Measurements from ENCODE around the gene MZB1.

MZB1 gene

GRCh38 chr5:139389701-139390638, at the start of gene MZB1:
MZB1 (minus strand) TSS chr5:139389913; CDS start chr5:139389856, 57 bp downstream.
- peaks cover 67% of the 10 kb centered on the region for H3K4me1 Mint-ChIP-seq

GRCh38 chr5:139439013-139439903, 49.5 kb upstream of the MZB1 start, which contains the start of gene DNAJC18:
DNAJC18 (minus strand) TSS chr5:139439525; CDS start chr5:139439445, 80 bp downstream.
- CTCF ChIA-PET: interaction anchor here (0.6 to 8.7 kb wide), 9 partner anchors 16 to 74 kb away, joined by 3 to 63 read pairs (median 3); no protein-coding TSS in a partner anchor

More at GRCh38 chr5:139389701-139390638, at the start of gene MZB1:
- Mint-ChIP-seq H3K4me3 (peak within 1 kb of the TSS; percentile 56), H3K27me3 (peaks cover 24% of the 10 kb centered on the region), H3K36me3 (no peaks in the 10 kb centered on the region), H3K9me3 (no peaks in the 10 kb centered on the region), H3K27ac (peak within 1 kb of the TSS; percentile 92)
- CTCF ChIA-PET: interaction anchor here (1.4 to 3.4 kb wide), 5 partner anchors 13 to 117 kb away, joined by 3 to 13 read pairs (median 7); partner anchors contain the start of gene PAIP2
- peak; percentile 70 for DNase-seq

GRCh38 chr5:139438707-139439012, 48.9 kb upstream of the MZB1 start:
- CTCF ChIA-PET: interaction anchor here (0.9 to 8.7 kb wide), 3 partner anchors 16 to 74 kb away, joined by 3 to 63 read pairs (median 4); no protein-coding TSS in a partner anchor
- Mint-ChIP-seq H3K9me3 (no peaks in the 10 kb centered on the region), H3K36me3 (peaks cover 4% of the 10 kb centered on the region), H3K4me1 (peaks cover 54% of the 10 kb centered on the region), H3K27ac (peak overlapping the region; percentile 99), H3K27me3 (peaks cover 8% of the 10 kb centered on the region), H3K4me3 (peak overlapping the region; percentile 98)
- no peak for DNase-seq

More at GRCh38 chr5:139439013-139439903, 49.5 kb upstream of the MZB1 start, which contains the start of gene DNAJC18:
- Mint-ChIP-seq H3K4me3 (peak within 1 kb of the TSS; percentile 98), H3K36me3 (peaks cover 4% of the 10 kb centered on the region), H3K4me1 (peaks cover 60% of the 10 kb centered on the region), H3K27me3 (peaks cover 8% of the 10 kb centered on the region), H3K9me3 (no peaks in the 10 kb centered on the region), H3K27ac (peak within 1 kb of the TSS; percentile 99)
- peak; percentile 94 for DNase-seq

GRCh38 chr5:139435676-139436075, 46.0 kb upstream of the MZB1 start:
- Mint-ChIP-seq H3K4me3 (no peak overlapping the region), H3K9me3 (no peaks in the 10 kb centered on the region), H3K27ac (no peak overlapping the region), H3K27me3 (peaks cover 5% of the 10 kb centered on the region), H3K36me3 (peaks cover 4% of the 10 kb centered on the region), H3K4me1 (peaks cover 30% of the 10 kb centered on the region)
- DNase-seq: no peak
- CTCF ChIA-PET: interaction anchor here (0.8 to 8.7 kb wide), 3 partner anchors 13 to 23 kb away, joined by 3 to 63 read pairs (median 4); no protein-coding TSS in a partner anchor

GRCh38 chr5:139431706-139432105, 42.0 kb upstream of the MZB1 start:
- CTCF ChIA-PET: interaction anchor here (8.7 kb wide), 1 partner anchor 9 kb away, joined by 63 read pairs; no protein-coding TSS in a partner anchor
- Mint-ChIP-seq H3K4me1 (peaks cover 7% of the 10 kb centered on the region), H3K36me3 (peaks cover 8% of the 10 kb centered on the region), H3K27ac (no peak overlapping the region), H3K4me3 (no peak overlapping the region), H3K9me3 (no peaks in the 10 kb centered on the region), H3K27me3 (no peaks in the 10 kb centered on the region)
- no peak for DNase-seq

GRCh38 chr5:139430015-139430414, 40.3 kb upstream of the MZB1 start:
- H3K9me3 Mint-ChIP-seq: no peaks in the 10 kb centered on the region
- H3K27me3 Mint-ChIP-seq: no peaks in the 10 kb centered on the region
- H3K27ac Mint-ChIP-seq: no peak overlapping the region
- peaks cover 7% of the 10 kb centered on the region for H3K4me1 Mint-ChIP-seq
- H3K4me3 Mint-ChIP-seq: no peak overlapping the region
- DNase-seq: no peak
- peaks cover 8% of the 10 kb centered on the region for H3K36me3 Mint-ChIP-seq
- CTCF ChIA-PET: interaction anchor here (0.6 to 1.3 kb wide), 4 partner anchors 14 to 206 kb away, joined by 3 to 6 read pairs (median 3); no protein-coding TSS in a partner anchor

- CTCF ChIA-PET: interaction anchor here (1.1 to 9.6 kb wide), 4 partner anchors 10 to 88 kb away, joined by 3 to 436 read pairs (median 34); partner anchors contain the start of gene DNAJC18
- Mint-ChIP-seq H3K4me1 (peaks cover 19% of the 10 kb centered on the region), H3K27ac (no peak overlapping the region), H3K4me3 (no peak overlapping the region), H3K9me3 (no peaks in the 10 kb centered on the region), H3K27me3 (no peaks in the 10 kb centered on the region), H3K36me3 (peaks cover 26% of the 10 kb centered on the region)
- DNase-seq: no peak
Measured at GRCh38 chr5:139426203-139426885, 36.6 kb upstream of the MZB1 start.

GRCh38 chr5:139425497-139425896, 35.8 kb upstream of the MZB1 start:
- Mint-ChIP-seq H3K9me3 (no peaks in the 10 kb centered on the region), H3K36me3 (peaks cover 26% of the 10 kb centered on the region), H3K4me3 (no peak overlapping the region), H3K27me3 (no peaks in the 10 kb centered on the region), H3K27ac (no peak overlapping the region), H3K4me1 (peaks cover 19% of the 10 kb centered on the region)
- CTCF ChIA-PET: interaction anchor here (1.1 to 9.6 kb wide), 4 partner anchors 11 to 89 kb away, joined by 3 to 436 read pairs (median 34); partner anchors contain the start of gene DNAJC18
- DNase-seq: no peak

GRCh38 chr5:139422307-139422893, 32.7 kb upstream of the MZB1 start:
- DNase-seq: peak; percentile 68
- Mint-ChIP-seq H3K9me3 (no peaks in the 10 kb centered on the region), H3K36me3 (peaks cover 27% of the 10 kb centered on the region), H3K4me3 (no peak overlapping the region), H3K27me3 (no peaks in the 10 kb centered on the region), H3K27ac (peak overlapping the region; percentile 8), H3K4me1 (peaks cover 27% of the 10 kb centered on the region)
- CTCF ChIA-PET: interaction anchor here (0.6 to 9.6 kb wide), 32 partner anchors 8 to 344 kb away, joined by 3 to 436 read pairs (median 5); partner anchors contain the start of genes DNAJC18, SPATA24, STING1 and UBE2D2

- DNase-seq: peak; percentile 7
- Mint-ChIP-seq H3K27me3 (no peaks in the 10 kb centered on the region), H3K36me3 (peaks cover 24% of the 10 kb centered on the region), H3K27ac (no peak overlapping the region), H3K4me3 (no peak overlapping the region), H3K4me1 (peaks cover 47% of the 10 kb centered on the region), H3K9me3 (no peaks in the 10 kb centered on the region)
- CTCF ChIA-PET: interaction anchor here (0.6 to 9.6 kb wide), 19 partner anchors 9 to 346 kb away, joined by 3 to 436 read pairs (median 4); partner anchors contain the start of genes DNAJC18 and STING1
Measured at GRCh38 chr5:139419226-139420192, 29.8 kb upstream of the MZB1 start.

- CTCF ChIA-PET: interaction anchor here (0.6 to 9.6 kb wide), 12 partner anchors 12 to 272 kb away, joined by 3 to 436 read pairs (median 4); no protein-coding TSS in a partner anchor
- no peak overlapping the region for H3K27ac Mint-ChIP-seq
- no peaks in the 10 kb centered on the region for H3K27me3 Mint-ChIP-seq
- no peaks in the 10 kb centered on the region for H3K9me3 Mint-ChIP-seq
- DNase-seq: no peak
- peaks cover 17% of the 10 kb centered on the region for H3K36me3 Mint-ChIP-seq
- no peak overlapping the region for H3K4me3 Mint-ChIP-seq
- peaks cover 52% of the 10 kb centered on the region for H3K4me1 Mint-ChIP-seq
Measured at GRCh38 chr5:139418793-139419192, 29.1 kb upstream of the MZB1 start.

GRCh38 chr5:139417214-139417613, 27.5 kb upstream of the MZB1 start:
- CTCF ChIA-PET: interaction anchor here (3.1 to 9.6 kb wide), 3 partner anchors 14 to 98 kb away, joined by 22 to 436 read pairs (median 23); partner anchors contain the start of gene SPATA24
- H3K4me3 Mint-ChIP-seq: no peak overlapping the region
- peak; percentile 20 for DNase-seq
- no peak overlapping the region for H3K27ac Mint-ChIP-seq
- H3K9me3 Mint-ChIP-seq: no peaks in the 10 kb centered on the region
- H3K36me3 Mint-ChIP-seq: peaks cover 15% of the 10 kb centered on the region
- no peaks in the 10 kb centered on the region for H3K27me3 Mint-ChIP-seq
- peaks cover 60% of the 10 kb centered on the region for H3K4me1 Mint-ChIP-seq

Data from activated naive CD4-positive, alpha-beta T cell treated with anti-CD3 and anti-CD28 coated beads, Interleukin-2, amount 10 ng/mL, durations not matched to agents 7 days and 5 days (primary cell).